IMR-90 (cell line): ENCODE data around the gene SLC2A1. TPM values are rescaled to one million over a fixed set of nuclear protein-coding genes. Genes with fewer than 3 reads are reported as not detected.

Experiments used
- ATAC-seq: fragments of 200-7000 bp; cut with Tn5 transposase; 2 replicates; pipeline ENCODE4 v1.9.1; 2020; ENCODE audit warnings: low read depth, mild to moderate bottlenecking, moderate library complexity
- BruUV-seq: library from RNA; stranded (reverse); fragments of 400-500 nt; replicated peaks from 2 replicates; lab custom pipeline; 2021; lab: Mats Ljungman, UMichigan
- CTCF ChIA-PET: fragments of 300-600 bp; formaldehyde crosslinking; extraction: SDS; loops from one replicate; lab custom pipeline; 2021; ENCODE audit warnings: antibody characterized with exemption; lab: Yijun Ruan, JAX
- POLR2A ChIA-PET: fragments of 300-600 bp; sonication (Branson Sonifier 250); formaldehyde crosslinking; loops from one replicate; lab custom pipeline; 2022; ENCODE audit warnings: antibody characterized with exemption; ENCODE audit not compliant: unreplicated experiment; lab: Charles Lee
- DNase-seq: peaks from one replicate; pipeline ENCODE4 v3.0.0; 2013
- H2AFZ ChIP-seq: replicated peaks from 2 replicates; pipeline ENCODE3; 2013; ENCODE audit warnings: low read length, mild to moderate bottlenecking; ENCODE audit not compliant: poor library complexity
- H2AK5ac ChIP-seq: 2 replicates; pipeline ENCODE4 v1.6.1; 2013; ENCODE audit warnings: low read depth, low read length, inconsistent platforms
- H2AK9ac ChIP-seq: replicated peaks from 2 replicates; pipeline ENCODE3; 2013; ENCODE audit warnings: mild to moderate bottlenecking, low read depth, low read length, moderate library complexity; ENCODE audit not compliant: poor library complexity
- H2BK120ac ChIP-seq: 2 replicates; pipeline ENCODE4 v1.6.1; 2013; ENCODE audit warnings: low read depth, low read length, inconsistent platforms
- H2BK15ac ChIP-seq: 3 replicates; pipeline ENCODE4 v1.6.1; 2013; ENCODE audit warnings: low read depth, low read length, inconsistent platforms
- H2BK20ac ChIP-seq: 2 replicates; pipeline ENCODE4 v1.6.1; 2013; ENCODE audit warnings: low read depth, mild to moderate bottlenecking, inconsistent platforms, low read length, moderate library complexity
- H2BK5ac ChIP-seq: 2 replicates; pipeline ENCODE4 v1.6.1; 2013; ENCODE audit warnings: mild to moderate bottlenecking, low read depth, low read length, inconsistent platforms; ENCODE audit not compliant: poor library complexity, severe bottlenecking
- H3K14ac ChIP-seq: replicated peaks from 2 replicates; pipeline ENCODE4 v1.6.1; 2013; ENCODE audit warnings: low read depth, low read length, inconsistent platforms
- H3K18ac ChIP-seq: 2 replicates; pipeline ENCODE4 v1.6.1; 2013; ENCODE audit warnings: low read depth, low read length, control low read depth
- H3K23ac ChIP-seq: 2 replicates; pipeline ENCODE4 v1.6.1; 2013; ENCODE audit warnings: low read depth, low read length, inconsistent platforms
- H3K27ac ChIP-seq: 2 replicates; pipeline ENCODE4 v1.5.1; 2013; ENCODE audit warnings: mild to moderate bottlenecking, control low read depth, low read length; ENCODE audit not compliant: insufficient read depth
- H3K27me3 ChIP-seq: 2 replicates; pipeline ENCODE4 v1.6.1; 2013; ENCODE audit warnings: low read length; ENCODE audit not compliant: control insufficient read depth, insufficient read depth
- H3K36me3 ChIP-seq: 2 replicates; pipeline ENCODE4 v1.6.1; 2013; ENCODE audit warnings: low read length, mixed read lengths; ENCODE audit not compliant: control insufficient read depth, insufficient read depth
- H3K4ac ChIP-seq: 2 replicates; pipeline ENCODE4 v1.6.1; 2013; ENCODE audit warnings: low read depth, low read length, inconsistent platforms
- H3K4me1 ChIP-seq: 2 replicates; pipeline ENCODE4 v1.6.1; 2013; ENCODE audit warnings: low read length, mixed read lengths; ENCODE audit not compliant: control insufficient read depth, insufficient read depth
- H3K4me2 ChIP-seq: 2 replicates; pipeline ENCODE4 v1.6.1; 2013; ENCODE audit warnings: low read depth, mild to moderate bottlenecking, control low read depth, low read length, moderate library complexity
- H3K4me3 ChIP-seq: 2 replicates; pipeline ENCODE4 v1.5.1; 2013; ENCODE audit warnings: low read depth, mild to moderate bottlenecking, control low read depth, low read length, moderate library complexity; ENCODE audit not compliant: insufficient read depth
- H3K56ac ChIP-seq: 2 replicates; pipeline ENCODE4 v1.6.1; 2013; ENCODE audit warnings: low read length, inconsistent platforms; ENCODE audit not compliant: insufficient read depth; ENCODE audit errors: extremely low read depth
- H3K79me1 ChIP-seq, 2 experiments: 2 replicates each; pipeline ENCODE4 v1.6.1; 2013; ENCODE audit warnings: low read length in 2 of 2, inconsistent platforms in 1 of 2, low read depth in 1 of 2
- H3K9ac ChIP-seq: 2 replicates; pipeline ENCODE4 v1.6.1; 2013; ENCODE audit warnings: low read depth, low read length, control low read depth
- H3K9me1 ChIP-seq: 2 replicates; pipeline ENCODE4 v1.6.1; 2013; ENCODE audit warnings: low read length, inconsistent platforms; ENCODE audit not compliant: insufficient read depth
- H3K9me3 ChIP-seq: 2 replicates; pipeline ENCODE4 v1.6.1; 2013; ENCODE audit warnings: low read length; ENCODE audit not compliant: control insufficient read depth, insufficient read depth
- H4K20me1 ChIP-seq: 2 replicates; pipeline ENCODE4 v1.6.1; 2013; ENCODE audit warnings: low read length, inconsistent platforms; ENCODE audit not compliant: insufficient read depth
- H4K5ac ChIP-seq: 2 replicates; pipeline ENCODE4 v1.6.1; 2013; ENCODE audit warnings: mild to moderate bottlenecking, low read depth, low read length, control low read depth
- H4K8ac ChIP-seq, 2 experiments: 2 replicates each; pipeline ENCODE4 v1.6.1; 2013; ENCODE audit warnings: low read depth in 2 of 2, low read length in 2 of 2, control low read depth in 1 of 2, inconsistent platforms in 1 of 2
- H4K91ac ChIP-seq: 2 replicates; pipeline ENCODE4 v1.6.1; 2013; ENCODE audit warnings: low read depth, low read length, inconsistent platforms; ENCODE audit not compliant: insufficient read depth
- CHD1 ChIP-seq: IDR thresholded peaks from 2 replicates; pipeline ENCODE4 v1.6.1; 2012; ENCODE audit warnings: low read depth, low read length, improper control_type of control experiment
- MAFK ChIP-seq: IDR thresholded peaks from 2 replicates; pipeline ENCODE4 v1.6.1; 2012; ENCODE audit warnings: low read depth, low read length, improper control_type of control experiment
- MAZ ChIP-seq: IDR thresholded peaks from 2 replicates; pipeline ENCODE4 v1.6.1; 2012; ENCODE audit warnings: low read depth, mild to moderate bottlenecking, low read length, improper control_type of control experiment, moderate library complexity, borderline replicate concordance
- RCOR1 ChIP-seq: IDR thresholded peaks from 2 replicates; pipeline ENCODE4 v1.6.1; 2012; ENCODE audit warnings: mild to moderate bottlenecking, low read length, improper control_type of control experiment; ENCODE audit not compliant: insufficient replicate concordance
- RFX5 ChIP-seq: IDR thresholded peaks from 2 replicates; pipeline ENCODE4 v1.8.0; 2012; ENCODE audit warnings: low read depth, mild to moderate bottlenecking, low read length, moderate library complexity
- USF2 ChIP-seq: fragments of 150-350 bp; IDR thresholded peaks from 2 replicates; pipeline ENCODE4 v1.6.1; 2017; ENCODE audit warnings: mild to moderate bottlenecking, antibody characterized with exemption, low read length, low read depth
- WGBS, 2 experiments: methylation state at CpG; one replicate each; pipeline versions ENCODE4 v1.1.5 to v1.1.7; 2013; ENCODE audit warnings: missing lambda C conversion rate in 2 of 2; ENCODE audit not compliant: insufficient read length in 1 of 2; ENCODE audit errors: extremely low coverage in 2 of 2; 5-methylcytosine and 5-hydroxymethylcytosine counted together
- dilution Hi-C: fragments of 300-500 bp; cut with HindIII; formaldehyde crosslinking; loops from one replicate; pipeline ENCODE4 v1.14.3; 2018; ENCODE audit warnings: low sequenced_read_pairs; ENCODE audit not compliant: unreplicated experiment
- in situ Hi-C: fragments of 300-500 bp; cut with MboI; formaldehyde crosslinking; loops from 3 replicates; pipeline ENCODE4 v1.14.3; 2019; ENCODE audit warnings: low sequenced_read_pairs, inconsistent platforms, mixed read lengths
- intact Hi-C: fragments of 100-400 bp; cut with micrococcal nuclease; formaldehyde crosslinking; loops from 2 replicates; pipeline ENCODE4 v1.10.0; 2022
- polyA plus RNA-seq, 3 experiments: library from polyadenylated mRNA; depleted of rRNA; stranded (reverse); fragments of >200 nt; gene quantifications; 2 replicates each; pipeline ENCODE4 v1.2.3, GENCODE V29; 2012; ENCODE audit warnings: low replicate concordance in 1 of 3
- total RNA-seq: library from RNA; depleted of rRNA; stranded (reverse); fragments of >200 nt; gene quantifications from 2 replicates; pipeline ENCODE4 v1.2.3, GENCODE V29; 2012

SLC2A1 gene
- total and polyA plus RNA-seq, 2 of the 4 experiments (the other 2 are of a cell fraction) = 200 to 395 TPM

GRCh38 chr1:42887366-42887765 lies 71.3 kb downstream of the SLC2A1 start:
- Histone ChIP-seq H3K56ac (no peak overlapping the region), H3K27me3 (peaks cover 8% of the 10 kb centered on the region), H2AK5ac (no peak overlapping the region), H2AFZ (no peak overlapping the region), H3K23ac (no peak overlapping the region), H3K9me1 (no peaks in the 10 kb centered on the region), H4K91ac (no peak overlapping the region), H4K8ac (no peak overlapping the region), H2BK20ac (no peak overlapping the region), H2BK120ac (no peak overlapping the region), H2AK9ac (no peak overlapping the region), H3K36me3 (no peaks in the 10 kb centered on the region), H3K4me1 (no peaks in the 10 kb centered on the region), H4K5ac (no peak overlapping the region), H3K9me3 (no peaks in the 10 kb centered on the region), H3K9ac (no peak overlapping the region), H3K4me2 (no peak overlapping the region), H4K20me1 (no peaks in the 10 kb centered on the region; the same call in 1 of the 2 replicates), H3K18ac (no peak overlapping the region), H3K79me1 (no peaks in the 10 kb centered on the region), H2BK5ac (no peak overlapping the region), H2BK15ac (no peak overlapping the region), H3K14ac (no peak overlapping the region), H3K4ac (no peak overlapping the region), H3K27ac (no peak overlapping the region), H3K4me3 (no peak overlapping the region)
- TF ChIP-seq MAZ = no peak
- no peak for TF ChIP-seq RCOR1
- no peak for TF ChIP-seq RFX5
- no peak for TF ChIP-seq USF2
- TF ChIP-seq CHD1 = no peak
- TF ChIP-seq MAFK = no peak
- in situ Hi-C loops (no loop called here), dilution Hi-C loops (no loop called here), intact Hi-C loops (no loop called here)
- CTCF ChIA-PET = no interaction called here
- DNase-seq = no peak
- no peak for ATAC-seq
- no TSS peak for BruUV-seq
- 83% methylated on average over 8 of the region's 20 CpGs; no CpG with 5 or more reads in 1 of the 2 experiments for WGBS, 2 experiments
- POLR2A ChIA-PET = no interaction called here
